Globus pallidus (tissue), 1 donor: ENCODE results near the gene EML1.

Experiments
- DNase-seq: peaks from one replicate; pipeline ENCODE4 v3.0.0-alpha.2; 2015; ENCODE audit warnings: low spot score

EML1 gene

GRCh38 chr14:99779751-99780150 is 13.5 kb upstream of the EML1 start:
- no peak for DNase-seq

GRCh38 chr14:99780690-99781089 is 12.5 kb upstream of the EML1 start:
- DNase-seq, result no peak

- DNase-seq, result no peak
Measured at GRCh38 chr14:99781091-99781490, 12.1 kb upstream of the EML1 start.

GRCh38 chr14:99781853-99782610 is 11.2 kb upstream of the EML1 start:
- no peak for DNase-seq

- no peak for DNase-seq
Measured at GRCh38 chr14:99784508-99784907, 8.7 kb upstream of the EML1 start.

- no peak for DNase-seq
Measured at GRCh38 chr14:99785426-99785825, 7.8 kb upstream of the EML1 start.

- DNase-seq, result no peak
Measured at GRCh38 chr14:99786511-99786989, 6.7 kb upstream of the EML1 start.

- no peak for DNase-seq
Measured at GRCh38 chr14:99788713-99789112, 4.5 kb upstream of the EML1 start.

GRCh38 chr14:99789581-99789980 is 3.6 kb upstream of the EML1 start:
- no peak for DNase-seq

GRCh38 chr14:99790201-99790977 is 2.8 kb upstream of the EML1 start:
- DNase-seq, result no peak

GRCh38 chr14:99790978-99791376 is 2.2 kb upstream of the EML1 start:
- no peak for DNase-seq

GRCh38 chr14:99791476-99792209 is 1.6 kb upstream of the EML1 start:
- DNase-seq, result no peak

- no peak for DNase-seq
Measured at GRCh38 chr14:99792210-99792535, 1.0 kb upstream of the EML1 start.

- DNase-seq, result no peak
Measured at GRCh38 chr14:99792551-99793212, 531 bp upstream of the EML1 start.

- no peak for DNase-seq
Measured at GRCh38 chr14:99794151-99794780, 1.1 kb downstream of the EML1 start.

GRCh38 chr14:99795046-99795445 is 1.8 kb downstream of the EML1 start:
- DNase-seq, result no peak

GRCh38 chr14:99797231-99797630 is 4.0 kb downstream of the EML1 start:
- no peak for DNase-seq

GRCh38 chr14:99800781-99801180 is 7.6 kb downstream of the EML1 start:
- no peak for DNase-seq

GRCh38 chr14:99802301-99803105 is 9.3 kb downstream of the EML1 start:
- no peak for DNase-seq

GRCh38 chr14:99803106-99803775 is 10.0 kb downstream of the EML1 start:
- no peak for DNase-seq
